HepG2 (cell line): ENCODE data around the gene SLC27A1. TPM values are rescaled to one million over a fixed set of nuclear protein-coding genes. Genes with fewer than 3 reads are reported as not detected.

ENCODE experiments used
- ATAC-seq: fragments of 200-7000 bp; cut with Tn5 transposase; 3 replicates; pipeline ENCODE4 v1.9.1; 2020; ENCODE audit warnings: mild to moderate bottlenecking, moderate library complexity
- BruUV-seq: library from RNA; stranded (reverse); fragments of 400-500 nt; replicated peaks from 2 replicates; lab custom pipeline; 2021; lab: Mats Ljungman, UMichigan
- CTCF ChIA-PET: fragments of 300-600 bp; formaldehyde crosslinking; extraction: SDS; loops from one replicate; lab custom pipeline; 2021; ENCODE audit warnings: low total read pairs, inconsistent platforms, low intra/inter-chr PET ratio; lab: Yijun Ruan, JAX
- POLR2A ChIA-PET: fragments of 350-600 bp; sonication (Branson Sonifier 250); formaldehyde crosslinking; loops from one replicate; lab custom pipeline; 2020; ENCODE audit warnings: antibody characterized with exemption, inconsistent platforms; lab: Yijun Ruan, JAX
- DNase-seq: peaks from one replicate; pipeline ENCODE4 v3.0.0-alpha.2; 2015; ENCODE audit warnings: low spot score
- FAIRE-seq: peaks from 3 replicates; lab custom pipeline; 2011; peaks lifted over from hg19 to GRCh38; lab: Jason Lieb, UNC
- H2AFZ ChIP-seq: one replicate; pipeline ENCODE4 v1.6.1; 2011; ENCODE audit warnings: low read length, inconsistent platforms
- H3K27ac ChIP-seq: fragments of 300-600 bp; 3 replicates; pipeline ENCODE4 v1.8.0; 2011; ENCODE audit warnings: mixed run types, mild to moderate bottlenecking, mixed read lengths, low read length, inconsistent platforms; ENCODE audit not compliant: insufficient read depth; ENCODE audit errors: extremely low read length
- H3K27me3 ChIP-seq, 2 experiments: fragments of 200-600 bp in 1 of 2; 2 replicates in 1 of 2; 3 replicates in 1 of 2; pipeline versions ENCODE4 v1.6.0 to v1.8.0; 2011; ENCODE audit warnings: low read length in 2 of 2, mild to moderate bottlenecking in 2 of 2, moderate library complexity in 2 of 2, inconsistent platforms in 1 of 2; ENCODE audit not compliant: insufficient read depth in 2 of 2, control insufficient read depth in 1 of 2
- H3K36me3 ChIP-seq, 2 experiments: fragments of 200-600 bp in 1 of 2; replicated peaks in 1 of 2; 2 replicates in 1 of 2; 3 replicates in 1 of 2; pipeline versions ENCODE4 v1.5.1 to v1.8.0; 2011; ENCODE audit warnings: low read length in 2 of 2, inconsistent platforms in 1 of 2; ENCODE audit not compliant: insufficient read depth in 2 of 2, control insufficient read depth in 1 of 2
- H3K4me1 ChIP-seq: 2 replicates; pipeline ENCODE4 v1.5.1; 2012; ENCODE audit warnings: low read length, inconsistent platforms; ENCODE audit not compliant: insufficient read depth
- H3K4me2 ChIP-seq: 2 replicates; pipeline ENCODE4 v1.6.0; 2011; ENCODE audit warnings: low read depth, low read length, inconsistent platforms
- H3K4me3 ChIP-seq, 3 experiments: fragments of 200-600 bp in 1 of 3; sonication (generic), shearing (Covaris generic) in 1 of 3; replicated peaks in 1 of 3; 2 replicates each; pipeline ENCODE4 v1.5.1; 2011 to 2016; ENCODE audit warnings: low read length in 3 of 3, inconsistent platforms in 2 of 3, low read depth in 2 of 3, mild to moderate bottlenecking in 2 of 3, control low read depth in 1 of 3, mixed read lengths in 1 of 3; ENCODE audit not compliant: insufficient read depth in 1 of 3
- H3K79me2 ChIP-seq: one replicate; pipeline ENCODE4 v1.6.1; 2011; ENCODE audit warnings: low read length, inconsistent platforms; ENCODE audit not compliant: insufficient read depth
- H3K9ac ChIP-seq: 2 replicates; pipeline ENCODE4 v1.6.0; 2011; ENCODE audit warnings: mild to moderate bottlenecking, low read depth, low read length, inconsistent platforms; ENCODE audit not compliant: insufficient read depth
- H3K9me3 ChIP-seq: 2 replicates; pipeline ENCODE4 v1.5.1; 2012; ENCODE audit warnings: mild to moderate bottlenecking, low read length
- H4K20me1 ChIP-seq: 2 replicates; pipeline ENCODE4 v1.6.0; 2011; ENCODE audit warnings: inconsistent platforms, mild to moderate bottlenecking, low read length, moderate library complexity; ENCODE audit not compliant: insufficient read depth
- ATF6 ChIP-seq: sonication (generic); formaldehyde crosslinking; conservative IDR thresholded peaks from 2 replicates; pipeline ENCODE4 v1.4.0; 2020; ENCODE audit warnings: missing genetic modification reagents
- HIC2 ChIP-seq: sonication (generic); formaldehyde crosslinking; IDR thresholded peaks from 2 replicates; pipeline ENCODE4 v1.9.0; 2022; ENCODE audit warnings: low read depth, missing genetic modification reagents
- HOXD1 ChIP-seq: sonication (generic); formaldehyde crosslinking; IDR thresholded peaks from 2 replicates; pipeline ENCODE4 v1.5.0; 2020; ENCODE audit warnings: missing genetic modification reagents
- MEIS1 ChIP-seq: sonication (generic); formaldehyde crosslinking; IDR thresholded peaks from 2 replicates; pipeline ENCODE4 v1.9.0; 2021; ENCODE audit warnings: mild to moderate bottlenecking, missing genetic modification reagents, moderate library complexity, borderline replicate concordance
- MTA1 ChIP-seq: sonication (generic); formaldehyde crosslinking; IDR thresholded peaks from 2 replicates; pipeline ENCODE4 v1.4.0; 2020; ENCODE audit warnings: missing genetic modification reagents, mild to moderate bottlenecking, borderline replicate concordance
- ZNF839 ChIP-seq: sonication (generic); formaldehyde crosslinking; IDR thresholded peaks from 2 replicates; pipeline ENCODE4 v1.4.0; 2020; ENCODE audit warnings: missing genetic modification reagents, mild to moderate bottlenecking, borderline replicate concordance
- WGBS: methylation state at CpG from one replicate; pipeline ENCODE4 v1.1.6; 2017; ENCODE audit warnings: low lambda C conversion rate; 5-methylcytosine and 5-hydroxymethylcytosine counted together
- in situ Hi-C: cut with HindIII; loops from 2 replicates; pipeline ENCODE4 v1.10.0; 2017; ENCODE audit warnings: low pct_unique_long_range_greater_than_20kb; ENCODE audit not compliant: extremely low pct_ligation_motif_present
- intact Hi-C: fragments of 100-400 bp; cut with micrococcal nuclease; formaldehyde crosslinking; loops from one replicate; pipeline ENCODE4 v1.10.0; 2022; ENCODE audit not compliant: unreplicated experiment
- polyA plus RNA-seq, 8 experiments: library from polyadenylated mRNA; depleted of rRNA in 3 of 8; stranded (reverse) in 7 of 8; unstranded in 1 of 8; fragments of >200 nt; fragmentation: Illumina TruSeq in 4 of 8; extraction: Trizol in 4 of 8; gene quantifications; 2 replicates each; pipeline versions ENCODE4 v1.2.1 to v1.2.3, GENCODE V29; 2011 to 2016; ENCODE audit warnings: low read depth in 4 of 8, missing spikeins in 1 of 8, mixed read lengths in 1 of 8; ENCODE audit not compliant: insufficient read depth in 1 of 8
- total RNA-seq, 5 experiments: library from RNA; depleted of rRNA; stranded (reverse); fragments of >200 nt; fragmentation: Illumina TruSeq; extraction: Trizol; gene quantifications; 2 replicates each; pipeline ENCODE4 v1.2.3, GENCODE V29; 2016; ENCODE audit warnings: low read depth in 1 of 5
- TF ChIP-seq, protein P1 (sequence below): sonication (generic); formaldehyde crosslinking; IDR thresholded peaks from 2 replicates; pipeline ENCODE4 v1.4.0; 2020; ENCODE audit warnings: mild to moderate bottlenecking, missing genetic modification reagents

SLC27A1 gene
- total and polyA plus RNA-seq, 2 of the 13 experiments (the other 11 are each of a cell fraction or from before 2014, with no cell fraction given) = 4.1 to 8.8 TPM

- no peaks in the 10 kb centered on the region for H3K79me2 ChIP-seq
- ATAC-seq (peak; percentile 98), DNase-seq (peak; percentile 88), FAIRE-seq (peak; percentile 67)
- H3K4me2 ChIP-seq = peak overlapping the region; percentile 63
- H3K9ac ChIP-seq = peak overlapping the region; percentile 38
- ChIA-PET POLR2A (no interaction called here), CTCF (no interaction called here)
- in situ Hi-C loops (no loop called here), intact Hi-C loops (no loop called here)
- no peaks in the 10 kb centered on the region for H3K9me3 ChIP-seq
- 0 out of 2 replicates have a peak, but pooled peaks cover 4% of the 10 kb centered on the region for H4K20me1 ChIP-seq
- H3K4me1 ChIP-seq = peaks cover 23% of the 10 kb centered on the region
- peak overlapping the region; percentile 38 for H3K27ac ChIP-seq
- H3K4me3 ChIP-seq = peak overlapping the region; percentile 8 to 67 (median 53); a peak in 5 of 6 replicates
- H3K36me3 ChIP-seq = peaks cover 1 to 4% of the 10 kb centered on the region in 2 experiments; a peak in 1 of 5 replicates
- H2AFZ ChIP-seq = no peak overlapping the region
- no peaks in the 10 kb centered on the region for H3K27me3 ChIP-seq
- WGBS = 31% methylated on average over 16 of the region's 31 CpGs
- BruUV-seq = no TSS peak
- TF ChIP-seq HOXD1 (CRISPR knock-in tag) (no peak), MEIS1 (CRISPR knock-in tag) (0 out of 2 replicates have a peak, but pooled peaks have one; percentile 76), HIC2 (CRISPR knock-in tag) (no peak), MTA1 (CRISPR knock-in tag) (no peak), ATF6 (CRISPR knock-in tag) (no peak), ZNF839 (CRISPR knock-in tag) (no peak)
- TF ChIP-seq, protein P1, sequence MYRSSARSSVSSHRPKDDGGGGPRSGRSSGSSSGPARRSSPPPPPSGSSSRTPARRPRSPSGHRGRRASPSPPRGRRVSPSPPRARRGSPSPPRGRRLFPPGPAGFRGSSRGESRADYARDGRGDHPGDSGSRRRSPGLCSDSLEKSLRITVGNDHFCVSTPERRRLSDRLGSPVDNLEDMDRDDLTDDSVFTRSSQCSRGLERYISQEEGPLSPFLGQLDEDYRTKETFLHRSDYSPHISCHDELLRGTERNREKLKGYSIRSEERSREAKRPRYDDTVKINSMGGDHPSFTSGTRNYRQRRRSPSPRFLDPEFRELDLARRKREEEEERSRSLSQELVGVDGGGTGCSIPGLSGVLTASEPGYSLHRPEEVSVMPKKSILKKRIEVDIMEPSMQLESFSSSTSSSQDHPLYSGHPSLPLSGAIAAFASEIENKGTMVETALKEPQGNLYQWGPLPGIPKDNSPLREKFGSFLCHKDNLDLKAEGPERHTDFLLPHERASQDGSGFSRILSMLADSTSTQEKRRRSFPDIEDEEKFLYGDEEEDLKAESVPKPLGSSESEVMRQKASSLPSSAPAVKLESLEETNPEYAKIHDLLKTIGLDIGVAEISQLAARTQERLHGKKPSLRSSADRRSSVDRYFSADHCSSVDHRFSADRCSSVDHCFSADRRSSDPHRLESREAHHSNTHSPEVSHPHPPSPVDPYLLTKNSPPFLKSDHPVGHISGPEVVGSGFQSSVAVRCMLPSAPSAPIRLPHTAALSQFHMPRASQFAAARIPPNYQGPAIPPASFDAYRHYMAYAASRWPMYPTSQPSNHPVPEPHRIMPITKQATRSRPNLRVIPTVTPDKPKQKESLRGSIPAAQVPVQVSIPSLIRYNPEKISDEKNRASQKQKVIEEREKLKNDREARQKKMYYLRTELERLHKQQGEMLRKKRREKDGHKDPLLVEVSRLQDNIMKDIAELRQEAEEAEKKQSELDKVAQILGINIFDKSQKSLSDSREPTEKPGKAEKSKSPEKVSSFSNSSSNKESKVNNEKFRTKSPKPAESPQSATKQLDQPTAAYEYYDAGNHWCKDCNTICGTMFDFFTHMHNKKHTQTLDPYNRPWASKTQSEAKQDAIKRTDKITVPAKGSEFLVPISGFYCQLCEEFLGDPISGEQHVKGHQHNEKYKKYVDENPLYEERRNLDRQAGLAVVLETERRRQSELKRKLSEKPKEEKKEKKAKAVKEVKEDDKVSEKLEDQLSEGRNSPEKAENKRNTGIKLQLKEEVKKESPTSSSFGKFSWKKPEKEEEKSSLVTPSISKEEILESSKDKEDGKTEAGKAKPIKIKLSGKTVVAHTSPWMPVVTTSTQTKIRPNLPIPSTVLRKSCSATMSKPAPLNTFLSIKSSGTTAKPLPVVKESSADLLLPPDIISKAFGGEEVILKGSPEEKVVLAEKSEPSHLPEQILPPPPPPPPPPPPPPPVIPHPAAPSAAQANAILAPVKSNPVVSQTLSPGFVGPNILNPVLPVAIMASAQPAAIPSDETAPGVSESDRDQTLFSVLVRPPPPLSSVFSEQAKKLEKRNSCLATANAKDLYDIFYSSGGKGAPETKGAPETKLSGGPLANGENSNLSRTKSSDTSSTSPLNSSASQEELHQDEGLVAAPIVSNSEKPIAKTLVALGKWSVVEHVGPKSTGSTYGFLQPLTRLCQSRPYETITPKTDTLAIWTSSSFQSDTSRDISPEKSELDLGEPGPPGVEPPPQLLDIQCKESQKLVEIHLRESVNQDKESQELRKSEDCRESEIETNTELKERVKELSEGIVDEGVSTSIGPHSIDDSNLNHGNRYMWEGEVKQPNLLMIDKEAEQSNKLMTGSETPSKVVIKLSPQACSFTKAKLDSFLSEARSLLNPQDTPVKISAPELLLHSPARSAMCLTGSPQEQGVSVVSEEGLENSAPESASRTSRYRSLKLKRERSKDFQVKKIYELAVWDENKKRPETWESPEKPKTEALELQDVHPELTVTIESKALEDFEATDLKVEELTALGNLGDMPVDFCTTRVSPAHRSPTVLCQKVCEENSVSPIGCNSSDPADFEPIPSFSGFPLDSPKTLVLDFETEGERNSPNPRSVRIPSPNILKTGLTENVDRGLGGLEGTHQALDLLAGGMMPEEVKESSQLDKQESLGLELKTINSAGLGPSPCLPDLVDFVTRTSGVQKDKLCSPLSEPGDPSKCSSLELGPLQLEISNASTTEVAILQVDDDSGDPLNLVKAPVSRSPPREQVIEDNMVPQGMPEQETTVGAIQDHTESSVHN (CRISPR knock-in tag) = no peak; the same call in 1 of the 2 replicates
Observed at GRCh38 chr19:17488593-17489391, 18.5 kb downstream of the SLC27A1 start.
